Measurements from ENCODE around the gene TANC2. TPM values are rescaled to one million over a fixed set of nuclear protein-coding genes. Genes with fewer than 3 reads are reported as not detected.

TANC2 gene
- total RNA-seq, 2 donors from 2014 or later, result 8.0 to 193 TPM

DNA sequence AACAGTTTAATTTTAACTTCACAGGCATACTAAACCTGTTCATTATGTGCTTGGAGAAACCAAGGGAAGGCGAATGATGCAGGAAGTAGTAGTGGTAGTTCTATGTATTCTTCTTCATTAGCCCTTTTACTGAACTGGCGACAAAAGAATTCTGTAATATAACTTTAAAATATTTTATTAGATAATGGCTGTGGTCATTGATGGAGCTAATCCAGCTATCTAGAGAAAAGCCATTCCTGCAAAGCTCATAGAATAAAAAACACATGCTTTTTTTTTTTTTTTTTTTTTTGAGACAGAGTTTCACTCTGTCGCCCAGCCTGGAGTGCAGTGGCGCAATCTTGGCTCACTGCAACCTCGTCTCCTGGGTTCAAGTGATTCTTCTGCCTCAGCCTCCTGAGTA, 23.5 kb downstream of the TANC2 start:
- TF ChIP-seq POLR2AphosphoS5 (IDR thresholded peaks at IDR 0.05) (no peak), POLR2A (IDR thresholded peaks at IDR 0.05) (no peak)
- TF ChIP-seq, protein P1, sequence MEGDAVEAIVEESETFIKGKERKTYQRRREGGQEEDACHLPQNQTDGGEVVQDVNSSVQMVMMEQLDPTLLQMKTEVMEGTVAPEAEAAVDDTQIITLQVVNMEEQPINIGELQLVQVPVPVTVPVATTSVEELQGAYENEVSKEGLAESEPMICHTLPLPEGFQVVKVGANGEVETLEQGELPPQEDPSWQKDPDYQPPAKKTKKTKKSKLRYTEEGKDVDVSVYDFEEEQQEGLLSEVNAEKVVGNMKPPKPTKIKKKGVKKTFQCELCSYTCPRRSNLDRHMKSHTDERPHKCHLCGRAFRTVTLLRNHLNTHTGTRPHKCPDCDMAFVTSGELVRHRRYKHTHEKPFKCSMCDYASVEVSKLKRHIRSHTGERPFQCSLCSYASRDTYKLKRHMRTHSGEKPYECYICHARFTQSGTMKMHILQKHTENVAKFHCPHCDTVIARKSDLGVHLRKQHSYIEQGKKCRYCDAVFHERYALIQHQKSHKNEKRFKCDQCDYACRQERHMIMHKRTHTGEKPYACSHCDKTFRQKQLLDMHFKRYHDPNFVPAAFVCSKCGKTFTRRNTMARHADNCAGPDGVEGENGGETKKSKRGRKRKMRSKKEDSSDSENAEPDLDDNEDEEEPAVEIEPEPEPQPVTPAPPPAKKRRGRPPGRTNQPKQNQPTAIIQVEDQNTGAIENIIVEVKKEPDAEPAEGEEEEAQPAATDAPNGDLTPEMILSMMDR (IDR thresholded peaks at IDR 0.05), result no peak
- H3K4me3 ChIP-seq, result no peak overlapping the region

DNA sequence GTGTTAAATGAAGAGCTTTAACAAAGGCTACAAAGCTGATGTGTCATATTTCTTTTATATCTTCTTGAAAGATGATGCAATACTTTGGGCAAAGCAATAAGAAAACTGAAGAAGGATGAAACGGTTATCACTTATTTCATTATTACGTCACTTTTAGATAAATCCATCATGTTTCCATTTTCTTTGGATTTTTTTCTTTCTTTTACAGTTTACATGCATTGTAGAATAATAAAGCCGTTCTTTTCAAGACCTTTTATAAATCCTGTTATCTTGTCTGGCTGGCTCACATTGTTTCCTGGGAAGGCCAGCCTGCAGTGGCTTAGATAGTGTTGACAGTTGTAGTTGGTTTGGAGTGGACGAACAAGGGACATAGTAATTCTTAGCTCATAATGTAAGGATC, 28.9 kb downstream of the TANC2 start:
- H3K4me1 ChIP-seq (replicated peaks), result no peaks in the 10 kb centered on the region
- H3K36me3 ChIP-seq, result no peaks in the 10 kb centered on the region
- TF ChIP-seq POLR2AphosphoS5 (IDR thresholded peaks at IDR 0.05) (no peak), POLR2A (IDR thresholded peaks at IDR 0.05) (no peak)
- TF ChIP-seq, protein P1 (IDR thresholded peaks at IDR 0.05), result no peak
- WGBS, result 79% methylated on average over 4 of the region's 4 CpGs
- H3K4me3 ChIP-seq, result no peak overlapping the region
- DNase-seq (ENCODE audit: low spot score), result no peak
- intact Hi-C loops (cut with DNase I), result no loop called here
- H3K27me3 ChIP-seq (replicated peaks; ENCODE audit: insufficient read depth), result no peaks in the 10 kb centered on the region
- no peak overlapping the region for H3K27ac ChIP-seq
- H3K9me3 ChIP-seq, result no peaks in the 10 kb centered on the region

More for the DNA sequence above, 23.5 kb downstream of the TANC2 start:
- Histone ChIP-seq H3K27ac (no peak overlapping the region), H3K27me3 (replicated peaks; ENCODE audit: insufficient read depth) (no peaks in the 10 kb centered on the region), H3K4me1 (replicated peaks) (no peaks in the 10 kb centered on the region), H3K9me3 (no peaks in the 10 kb centered on the region), H3K36me3 (no peaks in the 10 kb centered on the region)
- DNase-seq (ENCODE audit: low spot score), result no peak
- intact Hi-C loops (cut with DNase I), result no loop called here
- WGBS, result 95% methylated on average over 5 of the region's 5 CpGs

DNA sequence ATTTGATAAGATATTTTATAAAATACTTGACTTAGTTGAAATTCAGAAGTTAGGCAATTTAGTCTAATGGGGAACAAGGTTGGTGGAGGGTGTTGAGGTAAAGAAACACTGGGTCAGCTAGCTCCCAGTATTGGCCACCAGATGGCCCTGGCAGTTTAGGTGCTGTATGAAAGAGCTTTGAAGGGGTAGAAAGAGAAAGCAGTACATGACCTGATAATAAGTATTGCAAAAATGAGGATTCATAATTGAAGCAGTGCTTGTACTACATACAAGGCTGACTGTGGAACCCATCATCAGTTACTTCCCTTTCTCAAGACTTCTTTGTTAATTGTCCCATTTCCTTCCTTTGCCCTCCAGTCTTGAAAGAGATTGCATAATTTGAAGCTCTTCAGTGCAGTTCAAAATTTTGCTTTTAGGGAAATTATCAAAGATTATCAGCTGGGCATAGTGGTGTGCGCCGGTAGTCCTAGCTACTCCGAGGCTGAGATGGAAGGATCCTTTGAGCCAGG, 29.4 kb downstream of the TANC2 start:
- no peak for DNase-seq (ENCODE audit: low spot score)
- H3K36me3 ChIP-seq, result no peaks in the 10 kb centered on the region
- H3K4me3 ChIP-seq, result no peak overlapping the region
- intact Hi-C loops (cut with DNase I), result no loop called here
- H3K27ac ChIP-seq, result no peak overlapping the region
- no peaks in the 10 kb centered on the region for H3K9me3 ChIP-seq
- H3K4me1 ChIP-seq (replicated peaks), result no peaks in the 10 kb centered on the region
- WGBS, result 85% methylated on average over 3 of the region's 3 CpGs
- H3K27me3 ChIP-seq (replicated peaks; ENCODE audit: insufficient read depth), result no peaks in the 10 kb centered on the region
- TF ChIP-seq POLR2A (IDR thresholded peaks at IDR 0.05), result no peak
- TF ChIP-seq, protein P1 (IDR thresholded peaks at IDR 0.05), result peak in 3 of 4 experiments; percentile 24 to 47 (median 35)

DNA sequence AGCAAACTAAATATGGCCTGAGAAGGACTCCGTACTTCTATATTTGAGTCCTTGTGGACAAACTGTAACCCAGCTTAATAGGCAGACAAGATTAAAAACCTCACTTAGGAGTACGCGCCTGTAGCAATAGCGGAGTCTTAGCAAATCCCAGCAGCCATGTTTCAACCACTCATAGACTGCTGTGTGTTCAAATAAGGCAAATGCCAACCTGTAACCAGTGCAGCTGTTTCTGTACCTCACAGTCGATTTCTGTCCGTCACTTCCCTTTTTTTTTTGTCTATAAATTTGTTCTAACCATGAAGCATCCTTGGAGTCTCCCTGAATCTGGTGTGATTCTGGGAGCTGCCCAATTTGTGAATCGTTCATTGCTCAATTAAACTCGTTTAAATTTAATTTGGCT, 30.2 kb downstream of the TANC2 start:
- intact Hi-C loops (cut with DNase I), result no loop called here
- H3K4me1 ChIP-seq (replicated peaks), result no peaks in the 10 kb centered on the region
- WGBS, result 89% methylated on average over 8 of the region's 8 CpGs
- H3K36me3 ChIP-seq, result no peaks in the 10 kb centered on the region
- H3K27me3 ChIP-seq (replicated peaks; ENCODE audit: insufficient read depth), result no peaks in the 10 kb centered on the region
- TF ChIP-seq, protein P1 (IDR thresholded peaks at IDR 0.05), result no peak
- TF ChIP-seq POLR2A (IDR thresholded peaks at IDR 0.05) (no peak), POLR2AphosphoS5 (IDR thresholded peaks at IDR 0.05) (no peak)
- DNase-seq (ENCODE audit: low spot score), result no peak
- H3K9me3 ChIP-seq, result no peaks in the 10 kb centered on the region
- H3K4me3 ChIP-seq, result no peak overlapping the region
- no peak overlapping the region for H3K27ac ChIP-seq

DNA sequence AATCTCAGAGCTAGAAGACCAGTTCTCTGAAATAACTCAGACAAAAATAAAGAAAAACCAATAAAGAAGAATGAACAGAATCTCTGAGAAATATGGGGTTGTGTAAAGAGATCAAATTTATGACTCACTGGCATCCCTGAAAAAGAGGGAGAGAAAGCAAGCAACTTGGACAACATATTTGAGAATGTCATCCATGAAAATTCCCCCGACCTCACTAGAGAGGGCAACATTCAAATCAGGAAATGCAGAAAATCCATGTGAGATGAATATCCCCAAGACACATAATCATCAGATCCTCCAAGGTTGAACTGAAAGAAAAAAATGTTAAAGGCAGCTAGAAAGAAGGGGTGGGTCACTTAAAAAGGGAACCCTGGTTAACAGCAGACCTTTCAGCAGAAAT, 32.1 kb downstream of the TANC2 start:
- intact Hi-C loops (cut with DNase I), result no loop called here
- Histone ChIP-seq H3K27ac (no peak overlapping the region), H3K4me1 (replicated peaks) (no peaks in the 10 kb centered on the region), H3K27me3 (replicated peaks; ENCODE audit: insufficient read depth) (no peaks in the 10 kb centered on the region), H3K36me3 (no peaks in the 10 kb centered on the region), H3K9me3 (no peaks in the 10 kb centered on the region), H3K4me3 (no peak overlapping the region)
- no peak for DNase-seq (ENCODE audit: low spot score)
- no peak for TF ChIP-seq POLR2A (IDR thresholded peaks at IDR 0.05)
- TF ChIP-seq POLR2AphosphoS5 (IDR thresholded peaks at IDR 0.05), result no peak
- TF ChIP-seq, protein P1 (IDR thresholded peaks at IDR 0.05), result no peak
- WGBS, result 97% methylated on average over 1 of the region's 1 CpG

Data from prostate gland (tissue), 2 donors.